Activated CD8-positive, alpha-beta T cell treated with anti-CD3 and anti-CD28 coated beads for 36 hours (primary cell): ENCODE data around the gene FBXO24. TPM values are rescaled to one million over a fixed set of nuclear protein-coding genes. Genes with fewer than 3 reads are reported as not detected.

Experiments used
- ATAC-seq: fragments of 200-7000 bp; cut with Tn5 transposase; one replicate; pipeline ENCODE4 v1.10.0; 2021; ENCODE audit warnings: mild to moderate bottlenecking, moderate library complexity
- CTCF ChIA-PET: fragments of 350-600 bp; sonication (Branson Sonifier 250); formaldehyde crosslinking; loops from one replicate; lab custom pipeline; 2021; ENCODE audit warnings: antibody characterized with exemption; lab: Charles Lee
- POLR2A ChIA-PET: fragments of 350-600 bp; sonication (Branson Sonifier 250); formaldehyde crosslinking; loops from one replicate; lab custom pipeline; 2021; ENCODE audit warnings: antibody characterized with exemption; lab: Charles Lee
- DNase-seq: peaks from one replicate; pipeline ENCODE4 v3.0.0-alpha.2; 2020
- H3K27ac Mint-ChIP-seq: one replicate; pipeline ENCODE4 v1.8.0; 2021; ENCODE audit warnings: mild to moderate bottlenecking, mixed read lengths
- H3K27me3 Mint-ChIP-seq: one replicate; pipeline ENCODE4 v1.8.0; 2021; ENCODE audit warnings: mixed read lengths
- H3K36me3 Mint-ChIP-seq: one replicate; pipeline ENCODE4 v1.8.0; 2021; ENCODE audit warnings: low read depth, mixed read lengths
- H3K4me1 Mint-ChIP-seq: one replicate; pipeline ENCODE4 v1.8.0; 2021; ENCODE audit warnings: low read depth, mixed read lengths
- H3K4me3 Mint-ChIP-seq: one replicate; pipeline ENCODE4 v1.8.0; 2021; ENCODE audit warnings: mild to moderate bottlenecking, moderate library complexity, mixed read lengths
- H3K9me3 Mint-ChIP-seq: one replicate; pipeline ENCODE4 v1.8.0; 2021; ENCODE audit warnings: mixed read lengths
- intact Hi-C: fragments of 100-400 bp; cut with micrococcal nuclease; formaldehyde crosslinking; loops from one replicate; pipeline ENCODE4 v1.10.0; 2022
- total RNA-seq, 2 experiments: library from RNA; stranded (reverse); gene quantifications; one replicate each; pipeline ENCODE4 v1.2.3, GENCODE V29; 2021
- TF ChIP-seq, protein P1 (sequence below): fragments of 200-600 bp; IDR thresholded peaks from one replicate; pipeline ENCODE4 v1.8.0; 2022; ENCODE audit warnings: antibody characterized with exemption, mild to moderate bottlenecking

Gene FBXO24
- total RNA-seq, 2 experiments from 2014 or later: 1.4 to 1.5 TPM

DNA sequence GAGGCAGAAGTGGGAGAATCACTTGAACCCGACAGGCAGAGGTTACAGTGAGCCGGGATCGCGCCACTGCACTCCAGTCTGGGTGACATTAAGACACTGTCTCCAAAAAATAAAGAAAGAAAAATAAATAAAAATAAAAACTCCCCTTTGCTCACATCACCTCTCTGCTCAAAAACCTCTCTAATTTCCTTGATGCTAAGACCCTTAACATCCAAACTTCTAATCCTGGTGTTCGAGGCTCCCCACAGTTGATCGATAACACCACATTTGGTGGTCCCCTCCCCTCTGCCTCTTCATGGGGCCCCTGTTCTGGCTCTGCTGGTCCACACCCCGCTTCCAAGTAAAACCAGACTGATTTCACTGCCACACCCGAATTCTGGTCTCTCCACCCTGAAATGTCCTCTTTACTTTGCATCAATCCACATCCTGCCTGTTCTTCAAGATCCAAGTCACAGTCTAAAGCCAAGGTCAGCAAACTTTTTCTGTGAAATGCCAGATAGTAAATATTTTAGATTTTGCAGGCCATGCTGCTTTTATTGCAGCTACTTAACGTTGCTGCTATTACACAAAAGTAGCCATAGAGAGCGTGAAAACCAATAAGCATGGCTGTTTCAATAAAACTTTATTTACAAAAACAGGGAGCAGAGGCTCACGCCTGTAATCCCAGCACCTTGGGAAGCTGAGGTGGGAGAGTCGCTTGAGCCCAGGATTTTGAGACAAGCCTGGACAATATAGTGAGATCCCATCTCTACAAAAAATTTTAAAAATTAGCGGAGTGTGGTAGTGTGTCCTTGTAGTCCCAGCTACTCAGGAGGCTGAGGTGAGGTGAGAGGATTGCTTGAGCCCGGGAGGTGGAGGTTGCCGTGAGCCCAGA is 38.1 kb downstream of the FBXO24 start:
- Mint-ChIP-seq H3K4me1 (peaks cover 14% of the 10 kb centered on the region), H3K4me3 (no peak overlapping the region), H3K9me3 (no peaks in the 10 kb centered on the region), H3K27ac (no peak overlapping the region), H3K36me3 (no peaks in the 10 kb centered on the region), H3K27me3 (no peaks in the 10 kb centered on the region)
- CTCF ChIA-PET: interaction anchor here (1.4 to 4.8 kb wide), 3 partner anchors 9 to 81 kb away, joined by 3 to 16 read pairs (median 10); partner anchors contain the start of gene POP7
- intact Hi-C loops: no loop called here
- POLR2A ChIA-PET: interaction anchor here (1.4 kb wide), 1 partner anchor 10 kb away, joined by 6 read pairs; no protein-coding TSS in a partner anchor
- DNase-seq (no peak), ATAC-seq (no peak)
- TF ChIP-seq, protein P1, sequence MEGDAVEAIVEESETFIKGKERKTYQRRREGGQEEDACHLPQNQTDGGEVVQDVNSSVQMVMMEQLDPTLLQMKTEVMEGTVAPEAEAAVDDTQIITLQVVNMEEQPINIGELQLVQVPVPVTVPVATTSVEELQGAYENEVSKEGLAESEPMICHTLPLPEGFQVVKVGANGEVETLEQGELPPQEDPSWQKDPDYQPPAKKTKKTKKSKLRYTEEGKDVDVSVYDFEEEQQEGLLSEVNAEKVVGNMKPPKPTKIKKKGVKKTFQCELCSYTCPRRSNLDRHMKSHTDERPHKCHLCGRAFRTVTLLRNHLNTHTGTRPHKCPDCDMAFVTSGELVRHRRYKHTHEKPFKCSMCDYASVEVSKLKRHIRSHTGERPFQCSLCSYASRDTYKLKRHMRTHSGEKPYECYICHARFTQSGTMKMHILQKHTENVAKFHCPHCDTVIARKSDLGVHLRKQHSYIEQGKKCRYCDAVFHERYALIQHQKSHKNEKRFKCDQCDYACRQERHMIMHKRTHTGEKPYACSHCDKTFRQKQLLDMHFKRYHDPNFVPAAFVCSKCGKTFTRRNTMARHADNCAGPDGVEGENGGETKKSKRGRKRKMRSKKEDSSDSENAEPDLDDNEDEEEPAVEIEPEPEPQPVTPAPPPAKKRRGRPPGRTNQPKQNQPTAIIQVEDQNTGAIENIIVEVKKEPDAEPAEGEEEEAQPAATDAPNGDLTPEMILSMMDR: no peak

- CTCF ChIA-PET: interaction anchor here (1.2 to 4.8 kb wide), 8 partner anchors 8 to 79 kb away, joined by 3 to 16 read pairs (median 6); partner anchors contain the start of genes FBXO24, MOSPD3 and POP7
- H3K27ac Mint-ChIP-seq: no peak overlapping the region
- no peaks in the 10 kb centered on the region for H3K27me3 Mint-ChIP-seq
- TF ChIP-seq, protein P1: no peak
- H3K4me3 Mint-ChIP-seq: peak overlapping the region; percentile 72
- ATAC-seq (no peak), DNase-seq (no peak)
- no peaks in the 10 kb centered on the region for H3K9me3 Mint-ChIP-seq
- peaks cover 23% of the 10 kb centered on the region for H3K4me1 Mint-ChIP-seq
- intact Hi-C loops: no loop called here
- POLR2A ChIA-PET: interaction anchor here (0.6 to 2.9 kb wide), 9 partner anchors 9 to 149 kb away, joined by 3 to 13 read pairs (median 3); partner anchors contain the start of genes FBXO24 and LRCH4
- no peaks in the 10 kb centered on the region for H3K36me3 Mint-ChIP-seq
Measured at GRCh38 chr7:100626055-100626454, 39.9 kb downstream of the FBXO24 start.

GRCh38 chr7:100626530-100627237 is 40.6 kb downstream of the FBXO24 start:
- ATAC-seq (peak; percentile 97), DNase-seq (peak; percentile 93)
- Mint-ChIP-seq H3K27ac (peak overlapping the region; percentile 81), H3K4me3 (peak overlapping the region; percentile 72), H3K4me1 (peaks cover 23% of the 10 kb centered on the region), H3K9me3 (no peaks in the 10 kb centered on the region), H3K27me3 (no peaks in the 10 kb centered on the region), H3K36me3 (no peaks in the 10 kb centered on the region)
- POLR2A ChIA-PET: interaction anchor here (0.6 to 2.9 kb wide), 7 partner anchors 9 to 54 kb away, joined by 3 to 13 read pairs (median 3); partner anchors contain the start of genes FBXO24 and LRCH4
- CTCF ChIA-PET: interaction anchor here (1.2 to 4.8 kb wide), 8 partner anchors 8 to 79 kb away, joined by 3 to 16 read pairs (median 6); partner anchors contain the start of genes FBXO24, MOSPD3 and POP7
- TF ChIP-seq, protein P1: no peak
- intact Hi-C loops: no loop called here

DNA sequence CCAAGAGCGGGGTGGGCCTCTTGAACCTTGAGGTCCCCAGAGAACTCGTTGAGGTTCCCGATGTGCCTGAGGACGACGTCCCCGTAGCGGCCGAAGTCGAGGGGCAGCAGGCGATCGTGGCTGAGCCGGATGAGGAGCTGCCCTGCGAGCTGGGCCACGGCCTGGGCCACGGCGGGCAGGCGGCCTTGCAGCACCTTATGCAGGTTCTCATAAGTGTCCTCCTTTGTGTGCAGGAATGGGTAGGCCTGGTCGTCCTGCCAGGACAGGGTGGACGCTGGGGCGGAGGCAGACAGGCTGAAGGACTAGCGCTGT is 41.1 kb downstream of the FBXO24 start:
- CTCF ChIA-PET: interaction anchor here (0.5 to 4.8 kb wide), 6 partner anchors 11 to 454 kb away, joined by 3 to 16 read pairs (median 10); partner anchors contain the start of genes MOSPD3 and POP7
- peaks cover under 1% of the 10 kb centered on the region for H3K27me3 Mint-ChIP-seq

More for the DNA sequence above, 41.1 kb downstream of the FBXO24 start:
- Mint-ChIP-seq H3K4me1 (peaks cover 25% of the 10 kb centered on the region), H3K36me3 (peaks cover under 1% of the 10 kb centered on the region), H3K9me3 (no peaks in the 10 kb centered on the region), H3K27ac (peak overlapping the region; percentile 81), H3K4me3 (peak overlapping the region; percentile 72)
- DNase-seq: no peak
- no peak for ATAC-seq
- intact Hi-C loops: no loop called here
- POLR2A ChIA-PET: interaction anchor here (1.0 to 2.9 kb wide), 2 partner anchors 13 to 42 kb away, joined by 3 to 13 read pairs; partner anchors contain the start of genes FBXO24 and LRCH4
- TF ChIP-seq, protein P1: no peak
